ENCODE data around the gene CNTNAP5.

- no peak for TF ChIP-seq ZNF274 (IDR thresholded peaks at IDR 0.05; ENCODE audit: borderline replicate concordance, low read depth, low read length)
- no peak for TF ChIP-seq ZFX (CRISPR knock-in tag; IDR thresholded peaks at IDR 0.05)
- TF ChIP-seq ZNF121 (CRISPR knock-in tag; conservative IDR thresholded peaks at IDR 0.05): no peak
- TF ChIP-seq CAMTA2 (CRISPR knock-in tag; conservative IDR thresholded peaks at IDR 0.05): no peak
- TF ChIP-seq, protein P1, sequence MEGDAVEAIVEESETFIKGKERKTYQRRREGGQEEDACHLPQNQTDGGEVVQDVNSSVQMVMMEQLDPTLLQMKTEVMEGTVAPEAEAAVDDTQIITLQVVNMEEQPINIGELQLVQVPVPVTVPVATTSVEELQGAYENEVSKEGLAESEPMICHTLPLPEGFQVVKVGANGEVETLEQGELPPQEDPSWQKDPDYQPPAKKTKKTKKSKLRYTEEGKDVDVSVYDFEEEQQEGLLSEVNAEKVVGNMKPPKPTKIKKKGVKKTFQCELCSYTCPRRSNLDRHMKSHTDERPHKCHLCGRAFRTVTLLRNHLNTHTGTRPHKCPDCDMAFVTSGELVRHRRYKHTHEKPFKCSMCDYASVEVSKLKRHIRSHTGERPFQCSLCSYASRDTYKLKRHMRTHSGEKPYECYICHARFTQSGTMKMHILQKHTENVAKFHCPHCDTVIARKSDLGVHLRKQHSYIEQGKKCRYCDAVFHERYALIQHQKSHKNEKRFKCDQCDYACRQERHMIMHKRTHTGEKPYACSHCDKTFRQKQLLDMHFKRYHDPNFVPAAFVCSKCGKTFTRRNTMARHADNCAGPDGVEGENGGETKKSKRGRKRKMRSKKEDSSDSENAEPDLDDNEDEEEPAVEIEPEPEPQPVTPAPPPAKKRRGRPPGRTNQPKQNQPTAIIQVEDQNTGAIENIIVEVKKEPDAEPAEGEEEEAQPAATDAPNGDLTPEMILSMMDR (IDR thresholded peaks at IDR 0.05 in 2 of 3, conservative IDR thresholded peaks at IDR 0.05 in 1 of 3; ENCODE audit: insufficient read depth in 2 of 3, low read depth in 1 of 3, low read length in 3 of 3): no peak
- TF ChIP-seq ZFP36 (IDR thresholded peaks at IDR 0.05; ENCODE audit: low read depth, low read length, partially characterized antibody): no peak
- no peak for TF ChIP-seq ZNF253 (CRISPR knock-in tag; conservative IDR thresholded peaks at IDR 0.05)
- TF ChIP-seq ZC3H8 (IDR thresholded peaks at IDR 0.05): no peak
These were observed 536.4 kb downstream of the CNTNAP5 start for GRCh38 chr2:124561486-124561885.

All from K562 (cell line).